ENCODE data around the gene TWIST2.

DNA sequence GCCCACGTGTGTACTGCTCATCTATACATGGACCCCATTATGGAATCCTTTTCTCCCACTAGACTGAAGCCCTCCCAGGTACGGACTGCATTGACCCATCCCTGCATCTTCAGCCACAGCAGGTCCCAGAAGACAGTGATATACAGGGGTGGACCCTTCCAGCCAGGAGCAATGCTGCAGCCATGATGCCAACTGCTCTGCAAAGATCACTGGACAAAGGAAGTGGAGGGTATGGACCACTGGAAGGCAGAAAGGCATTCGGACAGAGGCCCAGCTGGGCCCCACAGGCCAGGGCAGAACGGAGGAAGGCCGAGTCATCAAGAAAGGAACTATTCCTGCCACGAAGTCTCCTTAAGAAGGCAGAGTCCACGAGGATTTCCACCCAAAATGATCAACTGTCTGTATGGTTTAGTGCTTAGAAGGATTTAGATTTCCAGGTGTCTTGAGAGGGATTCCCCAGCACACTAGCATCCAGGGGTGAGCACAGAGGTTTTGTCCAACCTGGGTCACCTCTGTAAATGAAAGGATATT is 93.4 kb downstream of the TWIST2 start:
- TF ChIP-seq, protein P1, sequence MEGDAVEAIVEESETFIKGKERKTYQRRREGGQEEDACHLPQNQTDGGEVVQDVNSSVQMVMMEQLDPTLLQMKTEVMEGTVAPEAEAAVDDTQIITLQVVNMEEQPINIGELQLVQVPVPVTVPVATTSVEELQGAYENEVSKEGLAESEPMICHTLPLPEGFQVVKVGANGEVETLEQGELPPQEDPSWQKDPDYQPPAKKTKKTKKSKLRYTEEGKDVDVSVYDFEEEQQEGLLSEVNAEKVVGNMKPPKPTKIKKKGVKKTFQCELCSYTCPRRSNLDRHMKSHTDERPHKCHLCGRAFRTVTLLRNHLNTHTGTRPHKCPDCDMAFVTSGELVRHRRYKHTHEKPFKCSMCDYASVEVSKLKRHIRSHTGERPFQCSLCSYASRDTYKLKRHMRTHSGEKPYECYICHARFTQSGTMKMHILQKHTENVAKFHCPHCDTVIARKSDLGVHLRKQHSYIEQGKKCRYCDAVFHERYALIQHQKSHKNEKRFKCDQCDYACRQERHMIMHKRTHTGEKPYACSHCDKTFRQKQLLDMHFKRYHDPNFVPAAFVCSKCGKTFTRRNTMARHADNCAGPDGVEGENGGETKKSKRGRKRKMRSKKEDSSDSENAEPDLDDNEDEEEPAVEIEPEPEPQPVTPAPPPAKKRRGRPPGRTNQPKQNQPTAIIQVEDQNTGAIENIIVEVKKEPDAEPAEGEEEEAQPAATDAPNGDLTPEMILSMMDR (IDR thresholded peaks at IDR 0.05): no peak
- TF ChIP-seq POLR2A (IDR thresholded peaks at IDR 0.05) (no peak), POLR2AphosphoS5 (IDR thresholded peaks at IDR 0.05) (no peak), EP300 (IDR thresholded peaks at IDR 0.05) (no peak)

Data from stomach (tissue), 4 donors.